Trophoblast cell (in vitro differentiated cells and primary cell): ENCODE measurements around the gene AIF1L.

Experiments used
- DNase-seq, 2 donors: peaks; one replicate each; pipeline ENCODE4 v3.0.0-alpha.2; 2016
- H2AFZ ChIP-seq: 2 replicates; pipeline ENCODE4 v1.6.1; 2013; ENCODE audit warnings: low read length, moderate library complexity, mild to moderate bottlenecking; ENCODE audit not compliant: insufficient read depth, poor library complexity
- H2AK5ac ChIP-seq: 2 replicates; pipeline ENCODE4 v1.6.1; 2013; ENCODE audit warnings: mild to moderate bottlenecking, low read length
- H2BK120ac ChIP-seq: 2 replicates; pipeline ENCODE4 v1.6.1; 2013; ENCODE audit warnings: low read length, mild to moderate bottlenecking, moderate library complexity; ENCODE audit not compliant: insufficient read depth, poor library complexity
- H2BK12ac ChIP-seq: 2 replicates; pipeline ENCODE4 v1.6.1; 2013; ENCODE audit warnings: mild to moderate bottlenecking, low read length, moderate library complexity
- H2BK5ac ChIP-seq: 2 replicates; pipeline ENCODE4 v1.6.1; 2013; ENCODE audit warnings: low read length, low read depth, moderate library complexity, mild to moderate bottlenecking; ENCODE audit not compliant: poor library complexity
- H3K14ac ChIP-seq: 2 replicates; pipeline ENCODE4 v1.6.1; 2013; ENCODE audit warnings: mild to moderate bottlenecking, low read length
- H3K18ac ChIP-seq: 2 replicates; pipeline ENCODE4 v1.6.1; 2013; ENCODE audit warnings: mild to moderate bottlenecking, low read length
- H3K23ac ChIP-seq: 2 replicates; pipeline ENCODE4 v1.6.1; 2013; ENCODE audit warnings: low read length
- H3K27ac ChIP-seq: 2 replicates; pipeline ENCODE4 v1.5.1; 2013; ENCODE audit warnings: low read depth, mild to moderate bottlenecking, inconsistent platforms, low read length, moderate library complexity
- H3K27me3 ChIP-seq: 2 replicates; pipeline ENCODE4 v1.6.1; 2013; ENCODE audit warnings: inconsistent platforms, mild to moderate bottlenecking, low read length, moderate library complexity; ENCODE audit not compliant: insufficient read depth
- H3K36me3 ChIP-seq, 2 experiments: 1 replicate in 1 of 2; 2 replicates in 1 of 2; pipeline ENCODE4 v1.6.1; 2013; ENCODE audit warnings: low read length in 2 of 2, mild to moderate bottlenecking in 2 of 2, moderate library complexity in 1 of 2; ENCODE audit not compliant: insufficient read depth in 2 of 2, control insufficient read depth in 1 of 2
- H3K4ac ChIP-seq: 2 replicates; pipeline ENCODE4 v1.6.1; 2013; ENCODE audit warnings: low read depth, mild to moderate bottlenecking, low read length, moderate library complexity
- H3K4me1 ChIP-seq, 2 experiments: 1 replicate in 1 of 2; 2 replicates in 1 of 2; pipeline ENCODE4 v1.6.1; 2013; ENCODE audit warnings: low read length in 2 of 2, mild to moderate bottlenecking in 2 of 2, moderate library complexity in 1 of 2; ENCODE audit not compliant: insufficient read depth in 2 of 2, control insufficient read depth in 1 of 2
- H3K4me2 ChIP-seq: 2 replicates; pipeline ENCODE4 v1.6.1; 2013; ENCODE audit warnings: inconsistent platforms, mild to moderate bottlenecking, low read length, moderate library complexity
- H3K4me3 ChIP-seq: 2 replicates; pipeline ENCODE4 v1.5.1; 2013; ENCODE audit warnings: mild to moderate bottlenecking, low read depth, low read length, inconsistent platforms
- H3K79me1 ChIP-seq: one replicate; pipeline ENCODE4 v1.6.1; 2013; ENCODE audit warnings: low read length
- H3K79me2 ChIP-seq: 2 replicates; pipeline ENCODE4 v1.6.1; 2013; ENCODE audit warnings: low read length, mild to moderate bottlenecking; ENCODE audit not compliant: control insufficient read depth, insufficient read depth, poor library complexity
- H3K9ac ChIP-seq: 2 replicates; pipeline ENCODE4 v1.6.1; 2013; ENCODE audit warnings: mild to moderate bottlenecking, low read length
- H3K9me3 ChIP-seq: 2 replicates; pipeline ENCODE4 v1.6.1; 2013; ENCODE audit warnings: low read depth, mild to moderate bottlenecking, control low read depth, inconsistent platforms, low read length; ENCODE audit not compliant: insufficient read depth
- H4K12ac ChIP-seq: 2 replicates; pipeline ENCODE4 v1.6.1; 2013; ENCODE audit warnings: low read depth, mild to moderate bottlenecking, low read length, moderate library complexity
- H4K8ac ChIP-seq: 2 replicates; pipeline ENCODE4 v1.6.1; 2013; ENCODE audit warnings: low read depth, mild to moderate bottlenecking, low read length, moderate library complexity
- H4K91ac ChIP-seq: one replicate; pipeline ENCODE4 v1.6.1; 2013; ENCODE audit warnings: low read depth, mild to moderate bottlenecking, low read length, moderate library complexity
- WGBS: extraction: QIAGEN DNeasy Blood & Tissue Kit; methylation state at CpG from one replicate; pipeline ENCODE4 v1.1.7; 2013; ENCODE audit warnings: missing lambda C conversion rate; ENCODE audit not compliant: insufficient read length, insufficient coverage; ENCODE audit errors: extremely low coverage; 5-methylcytosine and 5-hydroxymethylcytosine counted together

AIF1L gene

GRCh38 chr9:131148276-131148675 lies 51.9 kb downstream of the AIF1L start:
- Histone ChIP-seq H4K91ac (no peak overlapping the region), H3K27me3 (no peaks in the 10 kb centered on the region), H3K4ac (no peak overlapping the region), H3K79me2 (no peaks in the 10 kb centered on the region), H3K23ac (no peak overlapping the region), H2BK12ac (no peak overlapping the region), H3K4me1 (no peaks in the 10 kb centered on the region), H2AFZ (no peak overlapping the region), H3K27ac (no peak overlapping the region), H2AK5ac (no peak overlapping the region), H3K36me3 (peaks cover 28 to 59% of the 10 kb centered on the region in 2 experiments), H3K4me2 (no peak overlapping the region), H4K12ac (no peak overlapping the region), H3K18ac (no peak overlapping the region), H2BK120ac (no peak overlapping the region), H3K4me3 (no peak overlapping the region), H2BK5ac (no peak overlapping the region), H3K9ac (no peak overlapping the region), H3K79me1 (no peaks in the 10 kb centered on the region), H4K8ac (no peak overlapping the region), H3K9me3 (peaks cover 2% of the 10 kb centered on the region), H3K14ac (no peak overlapping the region)
- no CpG with 5 or more reads among the region's 3 CpGs for WGBS
- DNase-seq: no peak

- no peak overlapping the region for H3K27ac ChIP-seq
- H3K9ac ChIP-seq: no peak overlapping the region
- H3K4me1 ChIP-seq: no peaks in the 10 kb centered on the region
- DNase-seq: no peak
- no peak overlapping the region for H2BK120ac ChIP-seq
- H3K14ac ChIP-seq: no peak overlapping the region
- no peak overlapping the region for H2BK5ac ChIP-seq
- H3K27me3 ChIP-seq: no peaks in the 10 kb centered on the region
- H2AK5ac ChIP-seq: no peak overlapping the region
- H3K4ac ChIP-seq: no peak overlapping the region
- no peak overlapping the region for H2BK12ac ChIP-seq
- H3K79me2 ChIP-seq: no peaks in the 10 kb centered on the region
- no peak overlapping the region for H4K8ac ChIP-seq
- H3K9me3 ChIP-seq: peaks cover 2% of the 10 kb centered on the region
- no peak overlapping the region for H4K12ac ChIP-seq
- H3K18ac ChIP-seq: no peak overlapping the region
- H4K91ac ChIP-seq: no peak overlapping the region
- no peak overlapping the region for H3K4me2 ChIP-seq
- peaks cover 28 to 64% of the 10 kb centered on the region in 2 experiments for H3K36me3 ChIP-seq
- no peak overlapping the region for H2AFZ ChIP-seq
- WGBS: no CpG with 5 or more reads among the region's 7 CpGs
- no peak overlapping the region for H3K4me3 ChIP-seq
- no peaks in the 10 kb centered on the region for H3K79me1 ChIP-seq
- peak overlapping the region; percentile 76 for H3K23ac ChIP-seq
Observed at GRCh38 chr9:131148966-131149687, 52.8 kb downstream of the AIF1L start.

- H2AFZ ChIP-seq: no peak overlapping the region
- no peak overlapping the region for H3K27ac ChIP-seq
- no peak overlapping the region for H4K8ac ChIP-seq
- H3K4me1 ChIP-seq: no peaks in the 10 kb centered on the region
- no peak overlapping the region for H3K4me3 ChIP-seq
- no peaks in the 10 kb centered on the region for H3K79me2 ChIP-seq
- H4K12ac ChIP-seq: no peak overlapping the region
- no peak overlapping the region for H3K4ac ChIP-seq
- H3K9me3 ChIP-seq: peaks cover 2% of the 10 kb centered on the region
- no peak overlapping the region for H2AK5ac ChIP-seq
- DNase-seq: no peak
- no peak overlapping the region for H3K14ac ChIP-seq
- H3K4me2 ChIP-seq: no peak overlapping the region
- no peak overlapping the region for H2BK12ac ChIP-seq
- H2BK120ac ChIP-seq: no peak overlapping the region
- H2BK5ac ChIP-seq: no peak overlapping the region
- no peaks in the 10 kb centered on the region for H3K27me3 ChIP-seq
- H3K23ac ChIP-seq: no peak overlapping the region
- H3K9ac ChIP-seq: no peak overlapping the region
- no CpG with 5 or more reads among the region's 5 CpGs for WGBS
- no peak overlapping the region for H3K18ac ChIP-seq
- no peak overlapping the region for H4K91ac ChIP-seq
- H3K36me3 ChIP-seq: peaks cover 27 to 64% of the 10 kb centered on the region in 2 experiments
- no peaks in the 10 kb centered on the region for H3K79me1 ChIP-seq
Observed at GRCh38 chr9:131149688-131150053, 53.3 kb downstream of the AIF1L start.

GRCh38 chr9:131153595-131153994 lies 57.3 kb downstream of the AIF1L start:
- Histone ChIP-seq H3K4me3 (no peak overlapping the region), H2BK5ac (no peak overlapping the region), H3K9ac (no peak overlapping the region), H3K4me1 (no peaks in the 10 kb centered on the region), H3K9me3 (no peaks in the 10 kb centered on the region), H3K27ac (no peak overlapping the region), H2AFZ (no peak overlapping the region), H3K79me1 (no peaks in the 10 kb centered on the region), H2AK5ac (no peak overlapping the region), H3K18ac (no peak overlapping the region), H3K79me2 (no peaks in the 10 kb centered on the region), H3K14ac (no peak overlapping the region), H3K4ac (no peak overlapping the region), H4K8ac (no peak overlapping the region), H2BK120ac (no peak overlapping the region), H4K12ac (no peak overlapping the region), H4K91ac (no peak overlapping the region), H3K23ac (no peak overlapping the region), H3K27me3 (no peaks in the 10 kb centered on the region), H2BK12ac (no peak overlapping the region), H3K4me2 (no peak overlapping the region), H3K36me3 (peaks cover 28 to 44% of the 10 kb centered on the region in 2 experiments)
- no peak for DNase-seq
- WGBS: no CpG with 5 or more reads among the region's 4 CpGs
